Measurements from ENCODE around the gene GFRA4.

GFRA4 gene

DNA sequence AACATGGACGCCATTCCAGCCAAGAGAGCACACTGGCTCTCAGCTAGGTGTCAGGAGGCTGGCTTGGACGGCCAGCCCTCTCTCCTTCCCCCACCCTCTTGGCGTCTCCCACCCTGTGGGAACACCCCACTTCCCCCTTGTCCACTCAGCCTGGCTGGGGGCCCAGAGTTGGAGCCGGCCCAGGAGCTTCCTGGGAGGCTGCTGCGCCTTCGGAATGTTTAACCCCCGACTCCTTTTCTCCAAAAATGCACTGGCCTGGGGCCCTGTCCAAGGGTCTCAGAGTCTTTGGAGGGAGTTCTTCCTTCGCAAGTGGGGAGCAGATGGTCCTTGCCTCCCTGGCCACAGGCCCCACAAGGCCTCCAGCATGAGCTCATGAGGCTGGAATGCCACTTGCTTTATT lies 14.5 kb upstream of the GFRA4 start:
- TF ChIP-seq, protein P1, sequence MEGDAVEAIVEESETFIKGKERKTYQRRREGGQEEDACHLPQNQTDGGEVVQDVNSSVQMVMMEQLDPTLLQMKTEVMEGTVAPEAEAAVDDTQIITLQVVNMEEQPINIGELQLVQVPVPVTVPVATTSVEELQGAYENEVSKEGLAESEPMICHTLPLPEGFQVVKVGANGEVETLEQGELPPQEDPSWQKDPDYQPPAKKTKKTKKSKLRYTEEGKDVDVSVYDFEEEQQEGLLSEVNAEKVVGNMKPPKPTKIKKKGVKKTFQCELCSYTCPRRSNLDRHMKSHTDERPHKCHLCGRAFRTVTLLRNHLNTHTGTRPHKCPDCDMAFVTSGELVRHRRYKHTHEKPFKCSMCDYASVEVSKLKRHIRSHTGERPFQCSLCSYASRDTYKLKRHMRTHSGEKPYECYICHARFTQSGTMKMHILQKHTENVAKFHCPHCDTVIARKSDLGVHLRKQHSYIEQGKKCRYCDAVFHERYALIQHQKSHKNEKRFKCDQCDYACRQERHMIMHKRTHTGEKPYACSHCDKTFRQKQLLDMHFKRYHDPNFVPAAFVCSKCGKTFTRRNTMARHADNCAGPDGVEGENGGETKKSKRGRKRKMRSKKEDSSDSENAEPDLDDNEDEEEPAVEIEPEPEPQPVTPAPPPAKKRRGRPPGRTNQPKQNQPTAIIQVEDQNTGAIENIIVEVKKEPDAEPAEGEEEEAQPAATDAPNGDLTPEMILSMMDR (IDR thresholded peaks at IDR 0.05; ENCODE audit: borderline replicate concordance, extremely low read depth, low read length, poor library complexity, severe bottlenecking): no peak
- TF ChIP-seq EZH2 (IDR thresholded peaks at IDR 0.05; ENCODE audit: borderline replicate concordance, low read depth, low read length, severe bottlenecking): no peak
- Histone ChIP-seq H3K27me3 (ENCODE audit: insufficient read depth, low read length, poor library complexity) (peaks cover 8% of the 10 kb centered on the region), H3K9ac (ENCODE audit: low read depth, low read length) (no peak overlapping the region), H3K4me3 (ENCODE audit: low read depth in 1 of 2, low read length in 2 of 2) (no peak overlapping the region), H3K9me3 (ENCODE audit: insufficient read depth, low read length, severe bottlenecking) (no peaks in the 10 kb centered on the region), H3K4me1 (ENCODE audit: insufficient read depth, low read length) (peaks cover 4% of the 10 kb centered on the region), H3K36me3 (ENCODE audit: insufficient read depth, low read length) (no peaks in the 10 kb centered on the region), H3K4me2 (ENCODE audit: insufficient read depth, low read length) (no peak overlapping the region), H4K20me1 (ENCODE audit: insufficient read depth, low read length) (0 out of 2 replicates have a peak, but pooled peaks cover 7% of the 10 kb centered on the region), H3K27ac (ENCODE audit: low read length) (no peak overlapping the region), H3K79me2 (ENCODE audit: insufficient read depth, low read length) (no peaks in the 10 kb centered on the region), H2AFZ (ENCODE audit: low read depth, low read length) (no peak overlapping the region)
- DNase-seq (no peak), ATAC-seq (ENCODE audit: insufficient read depth, low read depth) (no peak)

DNA sequence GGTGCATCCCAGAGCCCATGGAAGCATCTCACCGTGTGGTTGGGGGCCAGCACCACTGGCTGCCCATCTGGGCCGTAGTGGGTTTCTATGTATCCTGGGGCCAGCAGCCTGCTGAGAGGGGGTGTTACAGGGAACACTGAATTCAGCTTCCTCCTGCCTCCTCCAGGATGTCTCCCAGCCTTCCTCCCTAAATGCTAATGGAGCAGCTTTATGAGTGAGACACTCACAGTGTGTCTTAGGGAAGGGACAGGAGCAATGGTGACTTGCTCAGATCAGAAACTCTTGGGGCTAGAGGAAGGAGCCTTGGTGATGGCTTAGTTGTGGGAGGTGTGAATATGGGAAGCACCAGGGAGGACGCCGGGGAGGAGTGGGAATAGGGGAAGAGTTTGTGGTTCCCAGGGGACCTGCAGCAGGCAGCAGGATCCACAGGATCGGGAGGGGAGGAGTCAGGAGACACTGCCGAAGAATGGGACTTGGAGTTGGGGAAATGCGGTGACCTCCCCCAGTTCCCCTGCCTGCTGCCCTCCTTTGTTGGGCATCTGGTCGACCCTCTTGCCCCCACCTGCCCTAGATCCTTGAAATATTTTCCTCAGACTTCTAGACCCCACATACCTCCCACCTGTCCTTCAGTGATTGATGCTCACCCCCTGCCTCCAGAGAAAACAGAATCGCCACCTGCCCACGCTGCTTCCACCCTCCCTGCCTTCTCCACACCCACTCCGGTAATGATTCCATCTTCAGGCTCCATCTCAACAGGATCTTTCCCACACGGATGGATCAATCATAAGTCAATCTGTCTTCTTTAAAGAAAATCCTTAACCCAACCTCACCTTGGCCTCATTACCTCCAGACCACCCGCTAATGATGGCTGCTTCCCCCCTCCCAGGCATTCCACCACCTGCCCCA lies 12.0 kb upstream of the GFRA4 start:
- H3K79me2 ChIP-seq (ENCODE audit: insufficient read depth, low read length): no peaks in the 10 kb centered on the region
- no peak for DNase-seq
- TF ChIP-seq, protein P1 (IDR thresholded peaks at IDR 0.05; ENCODE audit: borderline replicate concordance, extremely low read depth, low read length, poor library complexity, severe bottlenecking): peak; percentile 7
- TF ChIP-seq EZH2 (IDR thresholded peaks at IDR 0.05; ENCODE audit: borderline replicate concordance, low read depth, low read length, severe bottlenecking): no peak
- no peak overlapping the region for H2AFZ ChIP-seq (ENCODE audit: low read depth, low read length)
- ATAC-seq (ENCODE audit: insufficient read depth, low read depth): no peak
- H4K20me1 ChIP-seq (ENCODE audit: insufficient read depth, low read length): peaks cover 25% of the 10 kb centered on the region
- peaks cover 4% of the 10 kb centered on the region for H3K4me1 ChIP-seq (ENCODE audit: insufficient read depth, low read length)
- no peak overlapping the region for H3K4me2 ChIP-seq (ENCODE audit: insufficient read depth, low read length)
- H3K27me3 ChIP-seq (ENCODE audit: insufficient read depth, low read length, poor library complexity): peaks cover 12% of the 10 kb centered on the region
- H3K36me3 ChIP-seq (ENCODE audit: insufficient read depth, low read length): no peaks in the 10 kb centered on the region
- H3K9ac ChIP-seq (ENCODE audit: low read depth, low read length): no peak overlapping the region
- H3K27ac ChIP-seq (ENCODE audit: low read length): no peak overlapping the region
- no peaks in the 10 kb centered on the region for H3K9me3 ChIP-seq (ENCODE audit: insufficient read depth, low read length, severe bottlenecking)
- H3K4me3 ChIP-seq (ENCODE audit: low read depth in 1 of 2, low read length in 2 of 2): no peak overlapping the region

DNA sequence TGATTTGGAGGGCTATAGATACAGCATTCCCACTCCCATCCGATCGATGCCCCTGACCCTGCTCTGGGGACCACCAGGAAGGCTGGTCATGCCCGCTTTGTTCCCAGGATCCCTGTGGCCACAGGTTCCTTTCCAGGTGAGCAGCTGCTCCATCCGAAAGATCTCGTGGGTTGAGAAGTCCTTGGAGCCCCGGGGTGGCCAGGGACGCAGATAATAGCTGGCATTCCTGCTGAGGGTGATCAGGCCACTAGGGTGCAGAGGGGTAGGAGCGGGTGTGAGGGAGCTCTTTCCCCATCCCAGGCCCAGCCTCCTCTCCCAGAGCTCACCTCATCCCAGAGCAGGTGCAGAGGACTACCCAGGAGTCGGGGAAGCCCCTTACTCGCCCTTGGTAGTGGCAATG lies 11.2 kb upstream of the GFRA4 start:
- H3K79me2 ChIP-seq (ENCODE audit: insufficient read depth, low read length): no peaks in the 10 kb centered on the region
- no peak overlapping the region for H2AFZ ChIP-seq (ENCODE audit: low read depth, low read length)
- peaks cover 9% of the 10 kb centered on the region for H3K27me3 ChIP-seq (ENCODE audit: insufficient read depth, low read length, poor library complexity)
- DNase-seq (no peak), ATAC-seq (ENCODE audit: insufficient read depth, low read depth) (no peak)
- H3K4me3 ChIP-seq (ENCODE audit: low read depth in 1 of 2, low read length in 2 of 2): no peak overlapping the region
- TF ChIP-seq, protein P1 (IDR thresholded peaks at IDR 0.05; ENCODE audit: borderline replicate concordance, extremely low read depth, low read length, poor library complexity, severe bottlenecking): no peak
- TF ChIP-seq EZH2 (IDR thresholded peaks at IDR 0.05; ENCODE audit: borderline replicate concordance, low read depth, low read length, severe bottlenecking): no peak
- H3K4me2 ChIP-seq (ENCODE audit: insufficient read depth, low read length): no peak overlapping the region
- peaks cover 4% of the 10 kb centered on the region for H3K4me1 ChIP-seq (ENCODE audit: insufficient read depth, low read length)
- no peak overlapping the region for H3K9ac ChIP-seq (ENCODE audit: low read depth, low read length)
- peaks cover 25% of the 10 kb centered on the region for H4K20me1 ChIP-seq (ENCODE audit: insufficient read depth, low read length)
- no peaks in the 10 kb centered on the region for H3K9me3 ChIP-seq (ENCODE audit: insufficient read depth, low read length, severe bottlenecking)
- no peak overlapping the region for H3K27ac ChIP-seq (ENCODE audit: low read length)
- H3K36me3 ChIP-seq (ENCODE audit: insufficient read depth, low read length): no peaks in the 10 kb centered on the region

All from DND-41 (cell line).